Measurements from ENCODE around the gene TMEM255B. TPM values are rescaled to one million over a fixed set of nuclear protein-coding genes. Genes with fewer than 3 reads are reported as not detected.

Gene TMEM255B
- total RNA-seq, 1 experiment from 2014 or later: 7.7 TPM

GRCh38 chr13:113861433-113862030 lies 102.5 kb downstream of the TMEM255B start:
- peaks cover 10 to 39% of the 10 kb centered on the region in 2 experiments for H3K4me1 ChIP-seq (ENCODE audit: control insufficient read depth in 1 of 2, insufficient read depth in 2 of 2, low read length in 2 of 2)

More at GRCh38 chr13:113861433-113862030, 102.5 kb downstream of the TMEM255B start:
- TF ChIP-seq ZBTB33 (IDR thresholded peaks at IDR 0.05; ENCODE audit: extremely low read depth, insufficient replicate concordance, low read length) (no peak), MAX (IDR thresholded peaks at IDR 0.05) (no peak), ELF1 (IDR thresholded peaks at IDR 0.05; ENCODE audit: borderline replicate concordance, low read depth) (no peak), EZH2 (IDR thresholded peaks at IDR 0.05) (no peak), YY1 (IDR thresholded peaks at IDR 0.05; ENCODE audit: extremely low read depth, insufficient replicate concordance, low read depth, low read length) (no peak), ATF3 (IDR thresholded peaks at IDR 0.05) (no peak), ZFX (IDR thresholded peaks at IDR 0.05) (no peak), POLR2A (IDR thresholded peaks at IDR 0.05; ENCODE audit: borderline replicate concordance, extremely low read depth, insufficient read depth, insufficient read length) (no peak), SP1 (IDR thresholded peaks at IDR 0.05; ENCODE audit: low read depth) (no peak), EGR1 (IDR thresholded peaks at IDR 0.05; ENCODE audit: low read depth) (no peak), ZNF274 (IDR thresholded peaks at IDR 0.05; ENCODE audit: low read depth, low read length) (no peak), CTCF (IDR thresholded peaks at IDR 0.05 in 2 of 3, conservative IDR thresholded peaks at IDR 0.05 in 1 of 3; ENCODE audit: borderline replicate concordance in 1 of 3, insufficient read depth in 1 of 3, low read depth in 2 of 3, low read length in 2 of 3) (no peak), POLR2AphosphoS5 (IDR thresholded peaks at IDR 0.05; ENCODE audit: low read depth, low read length) (no peak), TCF7L2 (IDR thresholded peaks at IDR 0.05; ENCODE audit: borderline replicate concordance, extremely low read depth, insufficient read depth, insufficient read length) (no peak), SRF (IDR thresholded peaks at IDR 0.05; ENCODE audit: low read depth) (no peak), RAD21 (IDR thresholded peaks at IDR 0.05; ENCODE audit: low read depth) (no peak), FOSL1 (IDR thresholded peaks at IDR 0.05; ENCODE audit: low read depth) (no peak)
- Histone ChIP-seq H3K9me3 (ENCODE audit: control insufficient read depth in 1 of 2, insufficient read depth in 1 of 2, low read depth in 1 of 2, low read length in 2 of 2) (peaks cover 0 to 6% of the 10 kb centered on the region in 2 experiments; a peak in 1 of 4 replicates), H4K20me1 (ENCODE audit: insufficient read depth) (no peaks in the 10 kb centered on the region), H3K79me2 (ENCODE audit: insufficient read depth, low read length) (peaks cover 69% of the 10 kb centered on the region), H3K4me3 (replicated peaks in 1 of 2; ENCODE audit: low read depth in 1 of 2, low read length in 2 of 2) (no peak overlapping the region), H3K36me3 (ENCODE audit: control insufficient read depth in 1 of 2, insufficient read depth in 2 of 2, low read length in 2 of 2) (peaks cover 0 to 20% of the 10 kb centered on the region in 2 experiments; a peak in 1 of 4 replicates), H3K9ac (ENCODE audit: low read length) (no peak overlapping the region), H3K9me2 (ENCODE audit: insufficient read depth) (no peaks in the 10 kb centered on the region), H3K27me3 (ENCODE audit: insufficient read depth, low read length) (no peaks in the 10 kb centered on the region), H2AFZ (ENCODE audit: low read depth, low read length, poor library complexity, severe bottlenecking) (no peak overlapping the region), H3K4me2 (ENCODE audit: low read length) (no peak overlapping the region; the same call in 1 of the 2 replicates), H3K27ac (ENCODE audit: low read depth, low read length) (no peak overlapping the region)
- ChIA-PET RAD21 (ENCODE audit: low non-redundant PET in 1 of 2, low total read pairs in 2 of 2, uncharacterized antibody in 2 of 2, unreplicated experiment in 2 of 2) (no interaction called here), POLR2A (no interaction called here), CTCF (no interaction called here)
- no peak for ATAC-seq
- intact Hi-C loops (cut with micrococcal nuclease): loop anchor here (2.0 kb wide), 1 partner anchor 365 kb away; no protein-coding TSS in a partner anchor
- no peak for DNase-seq (ENCODE audit: low read depth, low spot score)
- TSS peak; percentile 16 for BruUV-seq (replicated peaks)
